Measurements from ENCODE around the gene DUSP3. TPM values are rescaled to one million over a fixed set of nuclear protein-coding genes. Genes with fewer than 3 reads are reported as not detected.
A peak's percentile ranks its signal among the peaks of the same experiment; 100 is the strongest.

The DUSP3 gene
- total RNA-seq, 1 experiment from 2014 or later, result 16.9 TPM

- Histone ChIP-seq H3K4me2 (ENCODE audit: insufficient read depth, insufficient read length, low read length) (no peak overlapping the region), H3K18ac (ENCODE audit: insufficient read length, low read depth, low read length) (no peak overlapping the region), H3K27ac (ENCODE audit: insufficient read length, low read depth, low read length) (no peak overlapping the region), H2BK12ac (ENCODE audit: insufficient read length, low read depth, low read length) (no peak overlapping the region), H4K91ac (ENCODE audit: insufficient read length, low read depth, low read length) (no peak overlapping the region), H2BK15ac (ENCODE audit: low read depth, low read length) (no peak overlapping the region), H3T11ph (ENCODE audit: low read length) (no peak overlapping the region), H2BK20ac (ENCODE audit: low read depth, low read length, poor library complexity, severe bottlenecking) (no peak overlapping the region), H3K23me2 (ENCODE audit: insufficient read length, low read depth, low read length, poor library complexity, severe bottlenecking) (peaks cover 4% of the 10 kb centered on the region), H3K4ac (ENCODE audit: low read depth, low read length) (no peak overlapping the region), H3K14ac (ENCODE audit: insufficient read depth, low read length) (no peak overlapping the region), H4K8ac (replicated peaks; ENCODE audit: insufficient read length, low read depth, low read length) (no peak overlapping the region), H2AFZ (ENCODE audit: low read length) (no peak overlapping the region), H3K79me2 (ENCODE audit: insufficient read depth, low read length) (no peaks in the 10 kb centered on the region), H3K56ac (ENCODE audit: insufficient read length, low read depth, low read length) (no peak overlapping the region), H3K9me3 (ENCODE audit: control insufficient read depth, low read depth, low read length) (no peaks in the 10 kb centered on the region), H4K5ac (ENCODE audit: insufficient read length, low read depth, low read length) (no peak overlapping the region), H2AK5ac (ENCODE audit: insufficient read length, low read length) (no peak overlapping the region), H3K9ac (ENCODE audit: extremely low read depth, insufficient read length, low read length) (no peak overlapping the region), H4K20me1 (ENCODE audit: control insufficient read depth, insufficient read depth, insufficient read length) (no peaks in the 10 kb centered on the region), H2BK5ac (ENCODE audit: insufficient read length, low read length) (no peak overlapping the region), H3K27me3 (ENCODE audit: insufficient read depth, low read length) (no peaks in the 10 kb centered on the region; the same call in 1 of the 2 replicates), H2BK120ac (ENCODE audit: low read depth, low read length, poor library complexity, severe bottlenecking) (no peak overlapping the region), H3K23ac (ENCODE audit: insufficient read length, low read depth, low read length) (no peak overlapping the region), H3K4me1 (ENCODE audit: insufficient read depth, low read length) (no peaks in the 10 kb centered on the region), H3K79me1 (ENCODE audit: insufficient read depth, low read depth, low read length, poor library complexity, severe bottlenecking) (no peaks in the 10 kb centered on the region)
- DNase-seq, result peak; percentile 99
- no CpG with 5 or more reads among the region's 10 CpGs for WGBS (ENCODE audit: extremely low coverage, insufficient read length, low lambda C conversion rate)
- Mint-ChIP-seq H3K27me3 (ENCODE audit: low read depth) (0 out of 2 replicates have a peak, but pooled peaks cover 4% of the 10 kb centered on the region), H3K4me1 (peaks cover 30 to 32% of the 10 kb centered on the region in 2 experiments), H3K36me3 (ENCODE audit: insufficient read depth in 1 of 3, low read depth in 3 of 3) (no peaks in the 10 kb centered on the region), H3K4me3 (peak overlapping the region; percentile 48 to 55), H3K9me3 (no peaks in the 10 kb centered on the region), H3K27ac (peak overlapping the region in 2 of 3 experiments; percentile 80 to 86; a peak in 3 of 7 replicates)
- peak; percentile 100; the same call in 2 of the 3 replicates for TF ChIP-seq CTCF (conservative IDR thresholded peaks at IDR 0.05)
Measured at GRCh38 chr17:43760254-43760852, 18.4 kb downstream of the DUSP3 start.
